GM04504 (cell line): ENCODE results near the gene STOML1.

ENCODE experiments used
- DNase-seq: peaks from one replicate; pipeline ENCODE4 v3.0.0-alpha.2; 2012; ENCODE audit warnings: low read depth

The STOML1 gene

GRCh38 chr15:74019734-74020133 lies 27.6 kb upstream of the STOML1 start:
- DNase-seq: no peak

- DNase-seq: no peak
Observed at GRCh38 chr15:74013374-74013894, 21.3 kb upstream of the STOML1 start.

GRCh38 chr15:74011610-74012009 lies 19.5 kb upstream of the STOML1 start:
- no peak for DNase-seq

GRCh38 chr15:74010929-74011540 lies 18.9 kb upstream of the STOML1 start:
- no peak for DNase-seq

- DNase-seq: no peak
Observed at GRCh38 chr15:74008901-74009300, 16.8 kb upstream of the STOML1 start.

- no peak for DNase-seq
Observed at GRCh38 chr15:74007820-74008371, 15.8 kb upstream of the STOML1 start.

- DNase-seq: no peak
Observed at GRCh38 chr15:74006774-74007639, 14.9 kb upstream of the STOML1 start.

- no peak for DNase-seq
Observed at GRCh38 chr15:73997986-73998385, 5.9 kb upstream of the STOML1 start.

GRCh38 chr15:73996939-73997338 lies 4.8 kb upstream of the STOML1 start:
- peak; percentile 51 for DNase-seq

GRCh38 chr15:73996267-73996666 lies 4.2 kb upstream of the STOML1 start:
- no peak for DNase-seq

- DNase-seq: no peak
Observed at GRCh38 chr15:73994912-73995622, 3.0 kb upstream of the STOML1 start.

GRCh38 chr15:73994413-73994883 lies 2.4 kb upstream of the STOML1 start, which contains the start of gene PML:
Gene PML (plus strand): TSS chr15:73994716. CDS start chr15:73994813, 97 bp downstream.
- peak; percentile 91 for DNase-seq

- no peak for DNase-seq
Observed at GRCh38 chr15:73993211-73993994, 1.3 kb upstream of the STOML1 start.

- DNase-seq: no peak
Observed at GRCh38 chr15:73992594-73992898, 451 bp upstream of the STOML1 start.

GRCh38 chr15:73991260-73991659 lies 835 bp downstream of the STOML1 start:
- peak; percentile 55 for DNase-seq

GRCh38 chr15:73990250-73991005 lies 1.7 kb downstream of the STOML1 start:
- no peak for DNase-seq

- peak; percentile 52 for DNase-seq
Observed at GRCh38 chr15:73989001-73989798, 2.9 kb downstream of the STOML1 start.

- no peak for DNase-seq
Observed at GRCh38 chr15:73988445-73988969, 3.6 kb downstream of the STOML1 start.

GRCh38 chr15:73987681-73988444 lies 4.2 kb downstream of the STOML1 start:
- no peak for DNase-seq
